Esophagus muscularis mucosa (tissue), 4 donors: ENCODE data around the gene AGTRAP.

Source experiments
- EP300 ChIP-seq: sonication (generic); formaldehyde crosslinking; IDR thresholded peaks from one replicate; pipeline ENCODE4 v1.6.1; 2017; ENCODE audit warnings: antibody characterized with exemption
- POLR2A ChIP-seq: fragments of 450-650 bp; IDR thresholded peaks from one replicate; pipeline ENCODE4 v1.6.1; 2017; ENCODE audit warnings: antibody characterized with exemption, moderate library complexity, mild to moderate bottlenecking, low read depth
- POLR2AphosphoS5 ChIP-seq, 2 donors: sonication (generic); formaldehyde crosslinking; IDR thresholded peaks; one replicate each; pipeline ENCODE4 v1.6.1; 2017; ENCODE audit warnings: antibody characterized with exemption in 2 of 2
- TF ChIP-seq, protein P1 (sequence below), 3 experiments: fragments of 200-600 bp in 2 of 3; fragments of 450-650 bp in 1 of 3; sonication (generic) in 2 of 3; IDR thresholded peaks; one replicate each; pipeline ENCODE4 v1.5.1; 2017 to 2019; ENCODE audit warnings: antibody characterized with exemption in 3 of 3, mild to moderate bottlenecking in 2 of 3, moderate library complexity in 1 of 3

DNA sequence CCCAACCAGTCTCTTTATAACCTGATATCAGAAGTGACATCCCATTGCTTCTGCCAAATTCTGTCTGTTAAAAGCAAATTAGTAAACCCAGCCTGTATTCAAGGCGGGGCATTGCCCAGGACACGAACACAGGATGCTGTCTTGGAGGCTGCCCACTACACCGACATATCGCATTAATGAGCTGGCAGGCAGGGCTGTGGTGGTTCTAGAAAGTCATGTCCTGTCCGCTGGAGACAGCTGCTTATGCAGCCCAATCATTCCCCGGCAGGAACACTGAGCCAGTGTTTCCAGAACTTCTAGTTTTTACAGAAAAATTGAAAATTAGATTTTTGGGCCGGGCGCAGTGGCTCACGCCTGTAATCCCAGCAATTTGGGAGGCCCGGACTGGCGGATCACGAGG, 45.4 kb downstream of the AGTRAP start:
- TF ChIP-seq POLR2AphosphoS5 (IDR thresholded peaks at IDR 0.05) (no peak), POLR2A (no peak), EP300 (no peak)
- TF ChIP-seq, protein P1, sequence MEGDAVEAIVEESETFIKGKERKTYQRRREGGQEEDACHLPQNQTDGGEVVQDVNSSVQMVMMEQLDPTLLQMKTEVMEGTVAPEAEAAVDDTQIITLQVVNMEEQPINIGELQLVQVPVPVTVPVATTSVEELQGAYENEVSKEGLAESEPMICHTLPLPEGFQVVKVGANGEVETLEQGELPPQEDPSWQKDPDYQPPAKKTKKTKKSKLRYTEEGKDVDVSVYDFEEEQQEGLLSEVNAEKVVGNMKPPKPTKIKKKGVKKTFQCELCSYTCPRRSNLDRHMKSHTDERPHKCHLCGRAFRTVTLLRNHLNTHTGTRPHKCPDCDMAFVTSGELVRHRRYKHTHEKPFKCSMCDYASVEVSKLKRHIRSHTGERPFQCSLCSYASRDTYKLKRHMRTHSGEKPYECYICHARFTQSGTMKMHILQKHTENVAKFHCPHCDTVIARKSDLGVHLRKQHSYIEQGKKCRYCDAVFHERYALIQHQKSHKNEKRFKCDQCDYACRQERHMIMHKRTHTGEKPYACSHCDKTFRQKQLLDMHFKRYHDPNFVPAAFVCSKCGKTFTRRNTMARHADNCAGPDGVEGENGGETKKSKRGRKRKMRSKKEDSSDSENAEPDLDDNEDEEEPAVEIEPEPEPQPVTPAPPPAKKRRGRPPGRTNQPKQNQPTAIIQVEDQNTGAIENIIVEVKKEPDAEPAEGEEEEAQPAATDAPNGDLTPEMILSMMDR (IDR thresholded peaks at IDR 0.05), result no peak
